Calu3 (cell line): ENCODE data around the gene PLXNA2. TPM values are rescaled to one million over a fixed set of nuclear protein-coding genes. Genes with fewer than 3 reads are reported as not detected.

Experiments
- BruUV-seq: library from RNA; stranded (reverse); fragments of 400-500 nt; replicated peaks from 2 replicates; lab custom pipeline; 2021; lab: Mats Ljungman, UMichigan
- CTCF ChIA-PET: fragments of 300-600 bp; sonication (Branson Sonifier 250); formaldehyde crosslinking; loops from one replicate; lab custom pipeline; 2022; ENCODE audit warnings: antibody characterized with exemption; lab: Charles Lee
- DNase-seq: peaks from one replicate; pipeline ENCODE4 v3.0.0; 2022
- H3K27ac Mint-ChIP-seq: one replicate; pipeline ENCODE4 v1.8.0; 2022; ENCODE audit warnings: mixed read lengths; ENCODE audit not compliant: unreplicated experiment
- H3K27me3 Mint-ChIP-seq: one replicate; pipeline ENCODE4 v1.8.0; 2022; ENCODE audit warnings: mixed read lengths; ENCODE audit not compliant: unreplicated experiment
- H3K36me3 Mint-ChIP-seq: one replicate; pipeline ENCODE4 v1.8.0; 2022; ENCODE audit warnings: mild to moderate bottlenecking, moderate library complexity, mixed read lengths; ENCODE audit not compliant: insufficient read depth, unreplicated experiment
- H3K4me1 Mint-ChIP-seq: one replicate; pipeline ENCODE4 v1.8.0; 2022; ENCODE audit warnings: mild to moderate bottlenecking, low read depth, mixed read lengths; ENCODE audit not compliant: unreplicated experiment
- H3K4me3 Mint-ChIP-seq: one replicate; pipeline ENCODE4 v1.8.0; 2022; ENCODE audit warnings: mild to moderate bottlenecking, low read depth, moderate library complexity, mixed read lengths; ENCODE audit not compliant: unreplicated experiment
- H3K9me3 Mint-ChIP-seq: one replicate; pipeline ENCODE4 v1.8.0; 2022; ENCODE audit warnings: low read depth, mixed read lengths; ENCODE audit not compliant: unreplicated experiment
- intact Hi-C: fragments of 100-400 bp; cut with micrococcal nuclease; formaldehyde crosslinking; loops from one replicate; pipeline ENCODE4 v1.10.0; 2022; ENCODE audit not compliant: unreplicated experiment
- total RNA-seq: library from RNA; stranded (reverse); gene quantifications from 2 replicates; pipeline ENCODE4 v1.2.3, GENCODE V29; 2022
- TF ChIP-seq, protein P1 (sequence below): fragments of 200-600 bp; IDR thresholded peaks from one replicate; pipeline ENCODE4 v1.8.0; 2022; ENCODE audit warnings: antibody characterized with exemption; ENCODE audit not compliant: unreplicated experiment

PLXNA2 gene
- total RNA-seq, 1 experiment from 2014 or later, result 16.2 TPM

DNA sequence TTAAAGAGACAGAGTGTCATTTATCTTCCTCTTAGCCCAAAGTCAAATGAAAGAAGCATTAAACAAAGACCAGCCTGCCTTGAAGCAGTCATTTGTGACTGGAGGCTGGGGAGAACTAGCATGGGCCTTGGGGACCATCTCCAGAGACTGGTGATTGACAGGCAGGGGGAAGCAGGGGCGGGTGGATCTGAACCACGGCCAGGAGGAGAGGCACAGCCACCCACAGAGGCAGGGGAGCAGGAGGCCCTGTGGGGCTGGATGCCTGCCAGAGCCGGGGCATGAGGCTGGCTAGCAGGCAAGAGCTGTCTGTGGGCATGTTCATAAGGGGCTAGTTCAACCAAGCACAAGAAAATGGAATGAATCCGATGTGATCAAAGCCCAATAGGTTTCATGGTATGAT is 73.9 kb downstream of the PLXNA2 start:
- intact Hi-C loops, result no loop called here
- no TSS peak for BruUV-seq
- Mint-ChIP-seq H3K4me1 (peaks cover 8% of the 10 kb centered on the region), H3K4me3 (no peak overlapping the region), H3K27ac (no peak overlapping the region), H3K9me3 (no peaks in the 10 kb centered on the region), H3K36me3 (no peaks in the 10 kb centered on the region), H3K27me3 (no peaks in the 10 kb centered on the region)
- TF ChIP-seq, protein P1, sequence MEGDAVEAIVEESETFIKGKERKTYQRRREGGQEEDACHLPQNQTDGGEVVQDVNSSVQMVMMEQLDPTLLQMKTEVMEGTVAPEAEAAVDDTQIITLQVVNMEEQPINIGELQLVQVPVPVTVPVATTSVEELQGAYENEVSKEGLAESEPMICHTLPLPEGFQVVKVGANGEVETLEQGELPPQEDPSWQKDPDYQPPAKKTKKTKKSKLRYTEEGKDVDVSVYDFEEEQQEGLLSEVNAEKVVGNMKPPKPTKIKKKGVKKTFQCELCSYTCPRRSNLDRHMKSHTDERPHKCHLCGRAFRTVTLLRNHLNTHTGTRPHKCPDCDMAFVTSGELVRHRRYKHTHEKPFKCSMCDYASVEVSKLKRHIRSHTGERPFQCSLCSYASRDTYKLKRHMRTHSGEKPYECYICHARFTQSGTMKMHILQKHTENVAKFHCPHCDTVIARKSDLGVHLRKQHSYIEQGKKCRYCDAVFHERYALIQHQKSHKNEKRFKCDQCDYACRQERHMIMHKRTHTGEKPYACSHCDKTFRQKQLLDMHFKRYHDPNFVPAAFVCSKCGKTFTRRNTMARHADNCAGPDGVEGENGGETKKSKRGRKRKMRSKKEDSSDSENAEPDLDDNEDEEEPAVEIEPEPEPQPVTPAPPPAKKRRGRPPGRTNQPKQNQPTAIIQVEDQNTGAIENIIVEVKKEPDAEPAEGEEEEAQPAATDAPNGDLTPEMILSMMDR, result no peak
- CTCF ChIA-PET, result interaction anchor here (0.6 kb wide), 1 partner anchor 1613 kb away, joined by 3 read pairs; no protein-coding TSS in a partner anchor
- peak; percentile 25 for DNase-seq

DNA sequence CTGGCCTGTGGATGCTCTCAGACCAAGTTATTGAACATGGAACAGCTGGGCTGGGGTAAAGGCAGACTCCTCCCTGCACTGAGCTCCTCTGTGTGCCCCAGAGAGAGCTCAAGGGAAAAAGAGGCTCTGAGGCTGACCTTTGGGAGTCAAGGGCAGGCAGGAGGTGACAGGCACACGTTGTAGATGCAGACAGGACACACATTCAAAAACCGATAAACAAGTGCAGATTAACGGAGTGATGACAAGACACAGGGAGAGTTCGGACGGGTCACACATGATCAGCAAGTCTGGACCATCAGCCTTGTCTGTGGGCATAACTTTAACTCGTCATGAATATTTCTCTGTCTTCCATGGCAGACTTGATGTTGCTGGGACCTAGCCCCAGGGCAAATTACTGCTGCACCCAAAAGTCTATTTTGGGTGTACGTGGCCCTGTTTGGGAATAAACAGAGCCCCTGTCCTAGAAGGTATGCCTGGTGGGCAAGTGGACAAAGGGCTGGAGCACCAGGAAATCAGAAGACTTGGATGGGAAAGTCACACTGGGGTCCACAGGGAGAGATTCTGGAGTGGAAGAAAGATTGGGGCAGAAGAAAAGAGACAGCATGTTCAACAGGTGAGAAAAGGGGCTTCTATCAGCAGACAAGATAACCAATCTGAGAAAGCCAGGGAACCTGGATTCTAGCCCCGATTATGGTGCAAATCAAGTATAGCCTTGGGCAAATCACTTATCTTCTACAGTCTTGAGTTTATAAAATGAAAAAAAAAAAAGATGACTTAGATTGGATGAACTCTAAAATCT is 74.9 kb downstream of the PLXNA2 start:
- Mint-ChIP-seq H3K4me1 (peaks cover 8% of the 10 kb centered on the region), H3K27ac (no peak overlapping the region), H3K27me3 (no peaks in the 10 kb centered on the region), H3K36me3 (no peaks in the 10 kb centered on the region), H3K4me3 (no peak overlapping the region), H3K9me3 (no peaks in the 10 kb centered on the region)
- CTCF ChIA-PET, result interaction anchor here (0.7 kb wide), 1 partner anchor 264 kb away, joined by 3 read pairs; no protein-coding TSS in a partner anchor
- intact Hi-C loops, result no loop called here
- TF ChIP-seq, protein P1, result no peak
- no peak for DNase-seq
- BruUV-seq, result no TSS peak

DNA sequence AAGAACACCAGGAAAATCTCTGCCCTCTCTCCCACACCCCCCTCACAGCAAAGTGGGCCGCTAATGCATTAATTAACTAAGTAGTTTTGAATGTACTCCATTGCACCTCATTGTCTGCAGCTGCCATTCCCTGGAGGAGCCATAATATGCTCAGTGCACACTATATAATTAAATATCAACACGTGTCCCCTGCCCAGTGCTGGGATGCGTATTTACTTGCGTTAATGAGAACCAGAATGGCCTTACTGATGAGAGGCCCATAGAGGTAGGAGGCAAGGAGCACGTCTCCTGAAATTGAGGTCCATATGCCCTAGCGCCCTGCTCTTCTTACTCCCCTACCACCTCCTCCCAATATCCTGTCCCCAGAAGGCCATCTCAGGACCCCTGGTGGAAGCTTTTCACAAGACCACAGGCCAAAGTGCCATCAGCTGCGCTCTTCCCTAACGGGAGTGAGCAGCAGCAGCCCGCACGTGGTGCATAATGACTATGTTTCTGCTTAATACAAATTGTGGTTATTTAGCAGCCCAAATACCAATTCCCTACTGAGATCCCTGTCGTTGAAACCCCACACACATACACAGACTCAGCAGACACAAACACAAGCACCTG is 76.8 kb downstream of the PLXNA2 start:
- no peaks in the 10 kb centered on the region for H3K9me3 Mint-ChIP-seq
- intact Hi-C loops, result no loop called here
- no peaks in the 10 kb centered on the region for H3K36me3 Mint-ChIP-seq
- TF ChIP-seq, protein P1, result no peak
- no peak for DNase-seq
- no TSS peak for BruUV-seq
- H3K27me3 Mint-ChIP-seq, result peaks cover 15% of the 10 kb centered on the region
- H3K27ac Mint-ChIP-seq, result no peak overlapping the region
- H3K4me3 Mint-ChIP-seq, result no peak overlapping the region
- H3K4me1 Mint-ChIP-seq, result peaks cover 22% of the 10 kb centered on the region
- CTCF ChIA-PET, result interaction anchor here (0.5 kb wide), 2 partner anchors 10 to 1644 kb away, joined by 3 to 6 read pairs; no protein-coding TSS in a partner anchor

DNA sequence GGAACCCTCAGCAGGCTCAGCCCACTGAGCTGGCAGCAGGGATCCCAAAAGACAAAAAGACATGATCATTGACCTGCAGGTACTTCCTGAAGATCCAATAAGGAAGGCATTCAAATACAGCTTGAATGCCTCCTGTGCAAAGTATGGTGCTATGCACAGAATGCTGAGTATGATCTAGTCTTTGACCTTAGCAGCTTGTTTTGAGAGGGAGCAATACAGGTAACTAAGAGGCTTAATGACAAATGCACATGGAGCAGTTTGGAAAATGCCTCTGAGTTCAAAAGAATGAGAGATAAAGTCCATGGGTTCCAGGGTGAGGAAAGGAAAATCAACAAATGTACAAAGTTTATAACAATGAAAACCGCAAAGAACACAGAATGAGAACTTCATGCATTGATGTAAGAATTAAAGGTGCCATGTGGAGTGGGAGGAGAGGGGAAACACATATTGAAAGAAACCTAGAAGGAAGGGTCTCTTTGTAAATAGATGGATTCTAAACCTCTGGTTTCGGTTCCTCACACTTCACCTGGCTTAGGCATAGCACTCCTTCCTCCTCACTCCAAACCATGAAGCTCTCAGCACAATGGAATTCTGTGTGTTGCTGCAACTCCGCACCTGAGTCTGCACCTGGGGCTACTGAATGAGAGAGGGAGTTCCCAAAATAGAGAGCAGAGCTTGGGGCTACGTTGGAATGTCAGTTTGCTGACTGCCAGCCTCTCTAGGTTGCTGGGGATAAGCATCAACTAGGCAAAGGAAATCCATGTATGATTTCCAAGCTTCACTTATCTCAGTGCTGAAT is 77.6 kb downstream of the PLXNA2 start:
- peaks cover 22% of the 10 kb centered on the region for H3K4me1 Mint-ChIP-seq
- DNase-seq, result no peak
- TF ChIP-seq, protein P1, result no peak
- intact Hi-C loops, result no loop called here
- no TSS peak for BruUV-seq
- no peak overlapping the region for H3K27ac Mint-ChIP-seq
- no peaks in the 10 kb centered on the region for H3K36me3 Mint-ChIP-seq
- no peaks in the 10 kb centered on the region for H3K9me3 Mint-ChIP-seq
- H3K27me3 Mint-ChIP-seq, result peaks cover 18% of the 10 kb centered on the region
- no peak overlapping the region for H3K4me3 Mint-ChIP-seq
- CTCF ChIA-PET, result interaction anchor here (0.5 kb wide), 2 partner anchors 9 to 1645 kb away, joined by 3 to 6 read pairs; no protein-coding TSS in a partner anchor
